Measurements from ENCODE around the gene ANKS1B.

ANKS1B gene

DNA sequence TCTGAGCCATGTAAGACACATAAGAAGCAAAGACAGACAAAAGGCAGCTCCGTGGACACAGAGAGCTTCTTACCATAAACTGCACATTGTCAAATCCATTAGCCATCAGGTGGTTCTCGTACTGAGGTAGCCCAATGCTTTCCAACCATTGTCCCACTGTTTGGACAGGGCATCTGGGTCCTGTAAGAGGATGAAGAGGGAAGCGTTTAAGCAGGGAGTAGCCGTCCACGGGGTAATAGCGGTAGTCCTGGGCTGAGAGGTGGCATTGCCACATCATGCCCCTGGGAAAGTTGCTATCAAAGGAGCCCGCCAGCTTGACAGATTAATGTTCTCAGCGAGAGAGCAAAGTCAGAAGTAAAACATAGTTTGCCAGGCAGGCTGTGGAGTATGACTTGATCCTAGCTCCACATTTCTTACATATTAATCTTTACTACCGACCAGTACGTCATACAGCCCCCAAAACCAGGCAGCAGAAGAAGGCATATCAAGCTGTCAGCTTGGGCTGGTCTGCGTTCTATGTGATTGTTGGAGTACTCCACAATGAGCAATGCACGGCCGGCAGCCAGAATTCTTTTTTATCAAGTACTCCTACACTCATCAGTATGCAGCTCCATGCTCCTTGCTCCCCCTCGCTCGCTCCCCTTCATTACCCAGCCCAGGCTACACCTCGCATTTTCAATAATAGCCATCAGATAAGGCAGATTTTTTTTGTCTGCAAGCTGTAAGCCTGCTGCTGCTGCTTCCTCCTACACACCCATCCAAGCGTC, 830.3 kb downstream of the ANKS1B start:
- DNase-seq, result no peak

DNA sequence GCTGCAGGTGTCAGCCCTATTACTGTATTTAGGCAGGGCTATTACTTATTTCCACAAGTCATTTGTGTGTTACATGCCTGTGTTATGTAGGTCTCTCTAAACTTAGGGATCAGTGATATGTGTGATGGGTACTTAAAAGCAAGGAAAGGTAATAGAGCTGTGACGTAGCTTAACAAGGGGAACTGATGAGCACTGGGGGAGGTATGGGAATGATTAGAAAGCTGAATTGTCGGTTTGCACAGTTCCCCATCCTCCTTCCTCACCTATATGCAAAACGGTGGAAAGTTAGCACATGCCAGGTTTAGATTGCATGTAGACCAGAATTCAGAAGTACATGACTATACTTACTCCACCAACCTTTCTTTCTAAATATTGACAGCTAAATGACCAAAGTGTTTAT, 831.4 kb downstream of the ANKS1B start:
- no peak for DNase-seq

DNA sequence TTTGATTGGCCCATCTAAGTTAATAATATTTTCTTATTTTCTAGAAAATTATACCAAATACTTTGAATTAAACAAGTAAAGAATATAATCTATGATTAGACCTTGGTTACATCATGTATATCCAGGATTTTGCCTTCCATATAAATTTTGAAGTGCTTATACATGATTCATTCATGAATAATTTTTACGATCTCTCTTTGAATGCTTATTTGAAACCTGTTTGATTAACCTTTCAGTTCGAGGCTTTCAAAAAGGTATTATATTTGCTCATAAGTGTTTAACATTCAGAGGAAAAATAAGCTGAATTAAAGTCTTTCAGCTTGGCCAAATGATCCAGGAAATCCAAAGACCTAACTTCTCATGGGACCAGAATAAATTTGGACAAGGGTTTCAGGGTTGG, 832.4 kb downstream of the ANKS1B start:
- no peak for DNase-seq

DNA sequence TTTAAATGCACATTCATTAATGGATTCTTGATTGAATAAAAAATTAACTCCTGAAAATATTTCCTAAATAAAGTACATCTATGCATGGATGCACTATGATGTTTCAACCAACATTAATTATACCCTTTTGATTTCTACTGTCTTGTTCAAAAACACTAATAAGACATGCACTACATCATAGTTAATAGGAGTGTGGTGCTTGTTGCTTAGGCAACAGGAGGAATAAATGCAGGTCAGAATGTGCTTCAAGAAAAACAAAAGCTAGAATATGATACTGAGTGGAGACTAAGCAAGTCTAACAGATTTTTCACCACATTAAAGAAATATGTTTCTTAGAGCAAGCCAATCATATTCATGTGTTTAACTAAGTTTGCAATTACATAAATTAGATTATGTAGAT, 833.0 kb downstream of the ANKS1B start:
- no peak for DNase-seq

GRCh38 chr12:99147130-99147529, 837.6 kb downstream of the ANKS1B start:
- DNase-seq, result no peak

- DNase-seq, result no peak
These were observed 838.0 kb downstream of the ANKS1B start for GRCh38 chr12:99146730-99147129.

DNA sequence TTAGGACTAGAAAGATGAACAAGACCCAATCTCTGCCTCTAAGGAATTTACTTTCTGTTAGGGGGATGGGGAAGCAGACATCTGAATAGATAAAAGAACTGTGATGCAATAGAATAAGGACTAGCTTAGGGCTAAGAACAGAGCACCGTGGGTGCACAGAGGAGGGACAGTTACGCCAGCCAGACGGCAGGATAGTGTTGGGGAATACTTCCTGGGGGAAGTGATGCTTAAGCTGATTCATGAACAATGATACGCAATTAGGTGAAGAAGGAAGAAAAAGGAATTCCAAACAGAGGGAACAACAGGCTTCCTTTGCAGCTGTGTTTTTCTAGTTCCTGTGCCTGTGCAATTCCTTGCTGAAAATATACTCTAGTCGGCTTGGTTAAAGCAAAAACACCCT, 838.6 kb downstream of the ANKS1B start:
- DNase-seq, result no peak

GRCh38 chr12:99142651-99143050, 842.1 kb downstream of the ANKS1B start:
- no peak for DNase-seq

DNA sequence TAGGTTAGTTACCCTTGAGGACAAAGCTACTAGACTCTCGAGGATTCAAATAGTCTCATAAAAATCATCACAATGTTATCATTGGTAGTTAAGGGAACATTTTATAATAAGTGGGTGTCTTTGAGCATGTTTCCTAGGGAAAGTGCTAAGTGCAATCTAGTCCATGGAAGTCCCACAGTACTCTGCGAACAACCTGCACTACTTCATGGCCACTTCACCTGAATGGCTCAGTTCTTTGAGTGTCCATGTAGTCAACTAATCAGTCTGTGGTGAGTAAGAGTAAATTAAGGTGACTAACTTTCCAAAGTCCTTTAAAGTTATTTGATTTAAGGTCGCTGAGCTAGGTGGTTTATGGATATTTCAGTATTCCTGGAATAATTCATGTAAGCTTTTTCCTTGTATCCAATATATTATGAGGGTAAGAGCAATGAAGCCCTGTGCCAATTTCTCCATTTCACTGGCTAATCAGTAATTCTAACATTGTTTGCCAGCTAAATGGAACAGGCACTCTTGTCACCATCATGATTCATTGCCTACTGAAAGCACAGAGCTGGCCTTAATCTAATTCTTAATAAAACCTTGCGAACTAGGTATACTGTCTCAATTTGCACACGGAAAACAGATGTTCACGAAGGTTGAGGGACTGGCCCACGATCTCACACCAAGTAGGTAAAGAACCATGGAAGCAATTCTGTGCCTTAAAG, 844.6 kb downstream of the ANKS1B start:
- DNase-seq, result no peak

- DNase-seq, result no peak
These were observed 846.3 kb downstream of the ANKS1B start for GRCh38 chr12:99138393-99138792.

DNA sequence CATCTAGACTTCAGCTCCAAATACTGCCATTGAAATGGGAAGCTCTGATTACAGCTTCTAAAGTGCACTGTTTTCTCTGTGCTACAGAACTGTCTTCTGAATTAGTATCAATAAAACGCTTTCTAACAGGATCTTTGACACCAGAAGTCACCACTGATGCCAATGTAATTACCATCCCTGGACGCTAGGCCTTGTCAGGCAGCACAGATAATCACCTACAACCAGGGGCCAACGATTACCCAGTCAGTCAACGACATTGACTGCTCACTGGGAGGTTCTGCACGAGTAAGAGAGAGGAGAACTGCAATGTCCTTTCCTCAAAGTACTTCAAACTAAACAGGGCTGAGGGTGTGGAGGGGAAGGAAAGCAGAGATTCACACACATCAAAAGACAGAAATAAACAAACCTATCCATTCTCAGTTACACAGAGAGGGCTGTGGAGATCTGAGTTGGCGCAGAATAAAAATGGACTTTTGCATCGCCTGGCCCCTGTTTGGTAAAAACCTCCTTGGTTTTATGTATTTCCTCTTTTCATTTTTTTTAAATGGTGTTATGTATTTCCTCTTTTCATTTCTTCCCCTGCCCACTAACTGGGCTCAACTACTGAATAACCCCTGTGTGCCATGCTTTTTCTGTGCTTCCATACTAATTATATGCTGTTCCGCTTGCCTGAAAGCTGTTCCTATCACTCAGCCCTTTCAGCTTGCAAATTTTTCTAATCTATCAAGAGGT, 847.4 kb downstream of the ANKS1B start:
- DNase-seq, result no peak

DNA sequence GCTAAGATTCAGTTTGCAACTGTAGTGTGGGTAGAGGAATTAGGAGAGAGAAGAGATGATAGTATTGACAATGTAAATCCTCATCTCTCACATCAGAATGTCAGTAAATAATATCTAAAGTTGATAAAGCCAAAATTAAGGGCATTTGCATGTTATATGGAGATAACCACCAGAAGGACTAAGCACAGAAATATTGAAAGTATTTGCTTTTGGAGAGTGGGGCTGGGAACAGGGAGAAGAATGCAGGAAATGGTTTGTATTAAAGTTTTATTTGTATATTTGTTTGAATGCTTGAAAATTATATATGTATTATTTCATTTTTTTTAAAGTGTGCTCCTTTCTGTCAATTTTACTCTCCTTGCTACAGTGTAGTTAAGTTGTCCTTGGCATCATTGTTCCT, 848.2 kb downstream of the ANKS1B start:
- no peak for DNase-seq

- DNase-seq, result no peak
These were observed 849.4 kb downstream of the ANKS1B start for GRCh38 chr12:99135376-99135775.

DNA sequence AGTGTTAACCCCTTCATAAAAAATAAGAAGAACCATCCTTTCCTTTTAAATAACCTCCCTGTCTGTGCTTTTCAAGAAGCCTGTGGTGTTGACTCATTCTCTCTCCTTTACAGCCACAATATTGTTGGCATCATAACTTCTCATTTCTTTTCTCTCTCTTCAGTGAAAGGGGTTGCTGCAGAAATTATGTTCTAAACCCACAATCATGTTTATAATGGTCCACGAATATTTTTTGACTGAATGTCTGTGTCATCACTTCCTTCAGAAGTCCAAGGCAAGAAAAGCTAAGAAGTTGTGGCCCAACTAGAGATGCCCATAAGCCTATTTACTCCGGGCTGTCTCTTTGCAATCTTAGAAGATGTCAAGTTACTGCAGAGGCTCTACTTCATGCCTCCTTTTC, 851.3 kb downstream of the ANKS1B start:
- DNase-seq, result no peak

DNA sequence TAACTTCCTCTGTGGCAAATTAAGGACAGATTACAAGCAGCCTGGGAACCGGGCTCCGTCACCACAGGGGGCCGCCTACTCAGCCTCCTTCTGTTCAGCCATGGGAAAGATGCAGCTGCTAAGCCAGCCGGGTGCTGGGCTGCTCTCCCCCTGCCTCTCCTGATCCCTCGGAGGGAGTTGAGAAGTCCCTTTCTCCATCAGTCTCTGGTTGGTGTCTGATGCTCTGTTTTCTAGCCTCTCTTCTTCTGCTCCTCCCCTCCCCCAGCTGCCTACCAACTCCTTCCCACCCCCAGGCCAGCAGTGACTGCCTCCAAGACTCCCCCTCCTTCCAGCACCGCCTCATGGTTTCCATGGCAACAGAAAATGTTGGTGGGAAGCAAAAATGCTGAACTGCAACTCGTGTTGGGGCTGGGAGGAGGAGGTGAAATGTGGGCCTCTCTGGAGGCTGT, 853.0 kb downstream of the ANKS1B start:
- no peak for DNase-seq

DNA sequence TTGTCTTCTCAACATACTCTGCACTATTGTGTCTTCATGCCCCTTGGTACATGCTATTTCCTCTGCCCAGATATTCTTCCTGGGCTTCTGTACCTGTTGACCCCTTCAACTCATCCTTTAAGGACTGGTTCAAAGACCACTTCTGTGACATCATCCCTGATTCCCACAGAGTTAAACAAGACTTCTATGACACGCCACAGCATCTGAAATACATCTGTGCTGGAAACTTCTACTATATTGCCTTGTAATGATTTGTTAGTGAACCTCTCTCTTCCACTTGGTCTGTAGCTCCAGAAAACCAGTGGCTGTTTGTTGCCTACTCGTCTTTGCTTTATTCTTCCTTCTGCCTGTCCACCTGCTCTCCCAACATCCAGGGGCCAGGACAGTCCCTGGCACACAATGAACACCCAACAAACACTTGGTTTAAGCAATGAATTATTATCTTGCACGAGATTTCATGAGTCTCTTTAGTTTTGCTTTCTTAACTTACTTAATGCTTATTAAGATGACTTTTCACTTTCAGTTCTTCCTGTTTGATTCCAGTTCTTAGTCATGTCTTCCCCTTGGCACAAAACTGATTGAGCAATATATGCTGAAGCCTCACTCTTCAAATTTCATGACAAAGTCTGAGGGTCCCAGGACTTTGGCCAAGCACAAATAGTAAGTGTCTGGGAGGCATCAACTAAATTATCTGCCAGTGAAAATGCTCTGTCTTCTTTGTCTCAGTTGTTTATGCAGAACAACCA, 853.8 kb downstream of the ANKS1B start:
- DNase-seq, result no peak

GRCh38 chr12:99128246-99128802, 856.4 kb downstream of the ANKS1B start:
- no peak for DNase-seq

GRCh38 chr12:99122959-99123358, 861.8 kb downstream of the ANKS1B start:
- DNase-seq, result no peak

DNA sequence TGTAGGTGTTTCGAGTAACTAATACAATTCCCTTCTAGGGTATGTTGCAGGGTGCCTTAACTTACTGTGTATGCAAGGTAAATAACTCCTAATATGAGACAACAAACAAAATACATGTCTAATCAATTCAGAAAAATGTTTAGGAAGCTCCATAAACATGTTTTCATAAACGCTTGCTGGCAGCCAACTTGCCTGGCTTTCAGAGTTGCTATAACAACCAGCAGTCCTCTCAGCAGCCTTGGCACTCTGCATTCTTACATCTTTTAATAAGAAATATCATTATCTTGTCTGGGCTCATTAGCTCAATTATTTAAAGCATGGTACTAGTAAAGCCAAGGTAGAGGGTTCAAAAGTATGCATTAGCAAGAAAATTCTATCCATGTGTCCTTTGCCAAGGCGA, 862.2 kb downstream of the ANKS1B start:
- DNase-seq, result no peak

DNA sequence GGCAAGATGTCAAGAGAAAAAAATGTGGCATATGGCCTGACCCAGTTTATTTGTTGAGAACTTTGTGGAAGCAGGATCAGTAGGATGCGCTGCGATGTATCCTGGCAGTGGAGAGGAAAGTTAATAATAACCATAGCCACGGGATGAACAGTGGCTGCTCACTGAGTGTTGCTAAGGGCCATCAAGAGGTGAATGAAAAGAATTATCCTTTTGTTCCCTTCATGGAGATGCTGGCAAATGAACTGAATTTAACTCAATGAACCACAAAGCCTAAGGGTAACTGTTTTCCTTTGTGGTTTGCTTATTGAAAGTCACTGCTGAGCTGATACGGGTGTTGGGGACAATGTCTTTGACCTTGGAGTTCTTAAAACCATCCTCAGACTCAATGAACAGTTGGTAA, 863.2 kb downstream of the ANKS1B start:
- no peak for DNase-seq

DNA sequence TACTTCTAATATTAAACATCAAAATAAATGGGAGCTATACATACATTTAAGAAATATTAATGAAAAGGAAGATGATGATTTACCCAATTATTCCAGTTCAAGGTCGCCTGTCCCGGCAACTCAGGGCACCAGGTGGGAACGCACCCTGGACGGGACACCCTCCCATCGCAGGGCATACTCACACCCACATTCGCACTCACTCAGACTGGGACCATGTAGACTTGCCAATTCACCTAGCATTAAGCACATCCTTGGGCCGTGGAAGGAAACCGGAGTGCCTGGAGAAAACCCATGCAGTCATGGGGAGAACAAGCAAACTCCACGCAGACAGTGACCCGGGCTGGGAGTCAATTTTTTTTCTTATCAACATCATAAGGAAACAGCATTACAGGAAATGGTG, 864.8 kb downstream of the ANKS1B start:
- no peak for DNase-seq

DNA sequence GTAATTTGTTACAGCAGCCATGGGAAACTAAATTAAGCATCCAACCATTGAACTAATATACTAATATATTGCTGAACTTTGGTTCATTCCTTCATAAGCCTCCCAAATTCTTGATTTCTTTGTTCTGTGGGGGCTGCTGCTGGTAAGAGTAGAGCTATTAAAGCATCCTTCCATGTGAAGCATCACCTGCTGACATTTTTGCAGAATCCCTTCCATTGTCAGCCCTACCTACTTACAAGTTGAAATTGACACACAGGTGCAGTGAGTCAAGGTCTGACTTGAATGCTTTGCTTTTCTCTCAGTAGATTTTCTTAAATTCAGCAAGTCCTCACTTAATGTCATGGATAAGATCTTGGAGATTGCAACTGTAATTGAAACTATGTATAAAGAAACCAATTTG, 865.3 kb downstream of the ANKS1B start:
- DNase-seq, result no peak

- no peak for DNase-seq
These were observed 873.1 kb downstream of the ANKS1B start for GRCh38 chr12:99111600-99111999.
